Stimulated activated CD4-positive, alpha-beta T cell treated with anti-CD3 and anti-CD28 coated beads, Interleukin-12 subunit alpha, Interleukin-12 subunit beta, amount 100 ng/mL, for 24 hours (primary cell): ENCODE data around the gene KCNK2.

Experiments used
- DNase-seq, 2 experiments: peaks; one replicate each; pipeline ENCODE4 v3.0.0-alpha.2; 2020; ENCODE audit warnings: low read depth in 2 of 2

KCNK2 gene

GRCh38 chr1:215095524-215095923 is 13.0 kb downstream of the KCNK2 start:
- DNase-seq, result no peak

DNA sequence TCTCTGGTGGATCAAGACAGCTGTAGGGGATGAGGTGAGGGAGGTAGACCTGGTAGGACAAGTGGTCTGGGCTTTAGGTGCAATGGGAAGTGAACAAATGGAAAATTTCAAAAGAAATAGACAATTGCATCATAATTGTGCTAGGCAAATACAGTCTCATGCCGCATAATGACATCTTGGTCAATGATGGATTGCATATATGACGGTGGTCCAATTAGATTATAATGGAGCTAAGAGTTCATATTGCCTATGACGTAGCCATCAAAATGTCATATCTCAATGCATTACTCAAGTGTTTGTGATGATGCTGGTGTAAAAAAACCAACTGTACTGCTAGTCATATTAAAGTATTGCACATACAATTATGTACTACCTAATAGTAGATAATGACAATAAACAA is 19.0 kb downstream of the KCNK2 start:
- no peak for DNase-seq

- DNase-seq, result no peak
These were observed 21.7 kb downstream of the KCNK2 start for GRCh38 chr1:215104283-215104682.

- no peak for DNase-seq
These were observed 23.5 kb downstream of the KCNK2 start for GRCh38 chr1:215106067-215106466.

GRCh38 chr1:215109171-215109570 is 26.6 kb downstream of the KCNK2 start:
- no peak for DNase-seq

- no peak for DNase-seq
These were observed 29.4 kb downstream of the KCNK2 start for GRCh38 chr1:215111916-215112315.

- no peak for DNase-seq
These were observed 31.2 kb downstream of the KCNK2 start for GRCh38 chr1:215113776-215114153.

DNA sequence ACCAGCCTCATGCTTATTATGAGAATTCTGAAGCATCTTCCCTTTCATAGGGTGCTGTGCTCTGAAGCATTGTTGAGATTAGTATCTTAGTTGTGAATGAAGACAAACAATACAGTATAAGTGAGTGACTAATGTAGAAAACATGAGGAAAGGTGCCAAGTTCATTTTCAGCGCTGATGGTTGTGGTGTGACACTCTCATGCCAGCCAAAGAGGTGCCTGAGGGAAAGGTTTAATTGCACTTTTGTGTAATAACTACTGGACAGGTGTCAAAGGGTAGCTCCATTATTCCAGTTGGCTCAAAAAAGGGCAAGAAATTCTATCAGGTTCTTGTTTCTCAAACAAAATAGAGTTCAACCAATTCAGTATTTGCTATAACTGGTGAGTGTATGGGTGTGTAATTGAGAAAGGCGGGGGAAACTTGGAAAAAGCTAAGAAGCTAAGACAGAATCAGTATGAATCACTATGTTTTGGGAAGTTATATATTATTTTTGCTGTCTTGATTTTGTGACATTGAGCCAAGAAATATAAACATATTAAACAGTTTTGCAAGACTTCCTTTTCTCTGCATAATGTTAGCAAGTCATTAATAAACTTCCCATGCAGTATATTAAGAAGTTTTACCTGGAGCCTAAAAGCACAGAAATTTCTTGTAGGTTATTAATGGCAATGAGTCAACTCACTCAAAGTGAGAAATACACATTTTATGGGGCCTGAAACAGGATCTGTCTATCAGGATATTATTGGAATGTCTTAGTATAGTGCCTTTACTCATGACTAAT is 31.8 kb downstream of the KCNK2 start:
- DNase-seq, result no peak

DNA sequence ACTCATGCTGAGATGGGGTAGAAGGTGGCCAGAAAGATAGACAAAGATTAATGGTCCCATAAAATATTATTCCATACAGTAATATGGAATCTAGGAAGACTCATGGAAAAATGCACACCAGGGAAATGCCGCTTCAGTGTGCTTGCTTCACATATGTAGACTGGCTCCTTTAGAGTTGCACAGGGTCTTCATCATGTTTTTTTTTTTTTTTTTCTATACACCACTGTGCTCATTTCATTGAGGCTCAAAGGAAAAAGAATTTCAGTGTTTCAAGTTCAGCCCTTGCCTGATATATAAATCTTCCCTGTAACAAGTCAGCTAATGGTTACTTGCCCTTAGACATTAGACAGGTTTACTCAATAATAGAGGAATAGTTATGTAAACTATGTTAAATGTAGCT is 33.2 kb downstream of the KCNK2 start:
- no peak for DNase-seq

DNA sequence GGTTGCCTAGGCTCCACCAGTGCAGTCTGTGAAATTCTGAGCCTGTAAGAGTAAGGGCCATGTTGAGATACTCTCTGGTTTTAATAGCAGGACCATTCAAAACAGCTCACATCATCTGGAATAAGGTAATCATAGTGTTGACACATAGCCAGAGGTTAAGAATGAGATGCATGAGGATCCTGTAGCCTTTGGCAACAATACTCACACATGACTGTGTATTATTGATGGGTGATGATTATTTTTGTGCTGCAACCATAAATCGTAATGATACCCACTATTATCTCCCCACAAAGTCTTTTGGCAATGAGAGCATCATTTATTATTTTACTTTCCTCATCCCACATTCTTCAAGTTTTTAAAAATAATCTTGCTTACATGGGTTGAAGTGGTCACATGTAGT is 35.5 kb downstream of the KCNK2 start:
- DNase-seq, result no peak

DNA sequence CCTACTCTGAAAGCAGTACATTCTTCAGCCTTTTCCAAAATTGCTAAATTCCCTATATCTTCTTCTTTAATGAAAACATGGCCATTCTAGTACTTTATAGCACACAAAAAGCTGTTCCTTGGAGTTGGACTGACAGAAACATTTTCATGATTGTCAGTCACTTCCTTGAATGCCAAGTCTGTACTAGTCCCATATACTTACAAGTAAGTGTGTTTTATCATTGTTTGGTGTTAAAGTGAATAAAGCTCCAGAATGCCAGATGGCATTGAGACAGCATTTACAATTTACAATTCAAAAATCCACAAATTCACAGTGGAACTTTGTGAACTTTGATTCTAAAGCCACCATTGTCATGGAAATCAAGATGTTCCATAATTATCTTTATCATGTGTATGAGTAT is 36.5 kb downstream of the KCNK2 start:
- no peak for DNase-seq

- DNase-seq, result no peak
These were observed 37.3 kb downstream of the KCNK2 start for GRCh38 chr1:215119719-215120365.

GRCh38 chr1:215128504-215128903 is 46.0 kb downstream of the KCNK2 start:
- DNase-seq, result no peak

- DNase-seq, result no peak
These were observed 48.8 kb downstream of the KCNK2 start for GRCh38 chr1:215131291-215131690.

GRCh38 chr1:215132156-215132555 is 49.6 kb downstream of the KCNK2 start:
- no peak for DNase-seq

- no peak for DNase-seq
These were observed 51.0 kb downstream of the KCNK2 start for GRCh38 chr1:215133532-215133931.

GRCh38 chr1:215137985-215138384 is 55.4 kb downstream of the KCNK2 start:
- DNase-seq, result no peak

DNA sequence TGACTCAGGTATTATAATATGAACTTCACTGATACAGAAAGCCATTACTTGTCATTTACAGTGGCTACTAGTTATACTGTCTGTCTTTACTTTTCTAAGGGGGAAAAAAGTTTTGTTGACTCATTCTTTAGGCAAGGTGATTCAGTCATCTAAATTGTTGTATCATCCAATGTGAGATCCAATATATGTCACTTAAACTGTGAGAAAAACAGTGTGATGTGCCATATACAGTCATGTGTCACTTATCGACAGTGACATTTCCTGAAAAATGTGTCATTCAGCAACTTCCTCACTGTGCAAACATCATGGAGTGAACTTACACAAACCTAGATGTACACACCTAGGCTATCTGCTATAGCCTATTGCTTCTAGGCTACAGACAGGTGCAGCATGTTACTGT is 57.6 kb downstream of the KCNK2 start:
- DNase-seq, result no peak

DNA sequence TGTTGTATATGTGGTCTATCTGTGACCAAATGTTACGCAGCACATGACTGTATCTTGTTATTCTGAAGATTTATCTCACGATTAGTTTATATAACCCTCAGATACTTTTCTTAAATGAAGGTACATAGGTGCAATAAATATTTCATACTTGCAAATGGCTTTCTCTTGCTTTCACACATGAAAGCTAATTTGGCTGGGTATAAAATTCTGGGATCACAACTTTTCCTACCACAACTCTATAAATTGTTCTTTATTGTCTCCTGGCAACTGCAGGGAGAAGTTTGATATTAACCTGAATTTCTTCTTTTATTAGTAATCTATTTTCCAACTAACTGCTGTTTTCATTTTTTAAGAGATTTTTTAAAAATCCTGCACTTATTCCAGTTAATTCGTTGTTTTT is 58.9 kb downstream of the KCNK2 start:
- no peak for DNase-seq

DNA sequence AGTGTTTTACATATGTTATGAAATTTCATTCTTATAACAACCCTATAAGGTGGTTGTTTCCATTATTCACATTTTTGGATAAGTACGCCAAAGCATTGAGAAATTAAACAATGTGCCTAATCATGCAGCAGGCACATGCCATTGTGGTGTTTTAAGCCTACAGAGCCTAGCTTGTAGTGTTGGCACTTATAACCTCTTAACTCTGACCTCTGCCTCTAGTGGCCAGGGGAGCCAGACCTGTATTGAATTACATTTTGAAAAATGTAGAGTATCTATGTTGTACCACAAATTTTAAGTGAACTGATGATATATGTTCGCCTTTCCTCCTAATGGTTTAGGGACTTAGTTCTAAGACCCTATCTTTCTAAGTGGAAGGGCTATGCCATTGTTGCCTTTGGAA is 61.0 kb downstream of the KCNK2 start:
- DNase-seq, result no peak

DNA sequence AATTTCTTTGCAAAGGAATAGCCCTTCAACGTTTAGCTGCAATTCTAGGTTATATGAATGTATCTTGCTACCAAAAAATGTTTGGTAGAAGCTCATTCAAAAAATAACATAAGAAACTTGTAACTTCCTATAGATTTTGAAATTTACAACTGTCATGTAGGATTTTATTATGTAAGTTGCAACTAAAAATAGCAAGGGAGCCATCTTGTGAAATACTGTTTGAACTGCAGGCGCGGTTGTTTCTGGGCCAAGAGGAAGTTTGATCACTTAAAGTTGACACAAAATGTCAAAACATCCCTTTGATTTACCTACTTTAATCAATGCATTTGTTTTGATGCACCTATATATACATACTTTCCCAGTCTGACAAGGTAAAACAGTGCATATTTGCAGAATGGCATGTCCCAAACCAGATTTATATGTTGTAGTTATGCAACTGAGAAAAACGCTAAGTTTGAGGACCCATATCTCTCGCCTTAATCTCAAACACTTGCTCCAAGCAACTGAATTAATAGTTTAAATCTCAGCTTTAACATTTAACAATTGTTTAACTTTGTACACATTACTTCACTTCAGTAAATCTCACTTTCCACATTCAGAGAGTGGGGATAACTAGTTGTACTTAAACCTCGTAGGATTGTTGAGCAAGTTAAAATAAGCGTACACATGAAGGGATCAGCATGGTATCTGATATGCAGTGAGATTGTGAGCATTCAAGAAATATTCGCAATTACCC is 63.9 kb downstream of the KCNK2 start:
- DNase-seq, result no peak

GRCh38 chr1:215147024-215147423 is 64.5 kb downstream of the KCNK2 start:
- no peak for DNase-seq
